HepG2 (cell line): ENCODE results near the gene IQCC. TPM values are rescaled to one million over a fixed set of nuclear protein-coding genes. Genes with fewer than 3 reads are reported as not detected.

Experiments used
- ATF7-NPFF ChIP-seq: sonication (generic); formaldehyde crosslinking; IDR thresholded peaks from 2 replicates; pipeline ENCODE4 v1.8.1; 2023; ENCODE audit warnings: mild to moderate bottlenecking, low read depth, missing genetic modification reagents, moderate library complexity
- CAMTA2 ChIP-seq: sonication (generic); formaldehyde crosslinking; IDR thresholded peaks from 2 replicates; pipeline ENCODE4 v1.4.0; 2020; ENCODE audit warnings: mild to moderate bottlenecking, missing genetic modification reagents, borderline replicate concordance
- CHD4 ChIP-seq: fragments of 200-600 bp; sonication (generic); IDR thresholded peaks from 2 replicates; pipeline ENCODE4 v1.7.0; 2017; ENCODE audit warnings: mild to moderate bottlenecking, low read length, borderline replicate concordance
- DMTF1 ChIP-seq: sonication (generic); formaldehyde crosslinking; IDR thresholded peaks from 2 replicates; pipeline ENCODE4 v1.4.0; 2020; ENCODE audit warnings: mild to moderate bottlenecking, missing genetic modification reagents
- FOXJ3 ChIP-seq: sonication (generic); formaldehyde crosslinking; IDR thresholded peaks from 2 replicates; pipeline ENCODE4 v1.4.0; 2020; ENCODE audit warnings: missing genetic modification reagents, mild to moderate bottlenecking, borderline replicate concordance
- HCFC1 ChIP-seq: fragments of 150-350 bp; IDR thresholded peaks from 2 replicates; pipeline ENCODE4 v1.6.1; 2014; ENCODE audit warnings: low read depth, low read length
- JUN ChIP-seq: sonication (generic); formaldehyde crosslinking; IDR thresholded peaks from 2 replicates; pipeline ENCODE4 v1.4.0; 2020; ENCODE audit warnings: mild to moderate bottlenecking, missing genetic modification reagents
- MLLT10 ChIP-seq: sonication (generic); formaldehyde crosslinking; IDR thresholded peaks from 2 replicates; pipeline ENCODE4 v1.4.0; 2020; ENCODE audit warnings: missing genetic modification reagents
- NFIB ChIP-seq: sonication (generic); formaldehyde crosslinking; IDR thresholded peaks from 2 replicates; pipeline ENCODE4 v1.9.0; 2021; ENCODE audit warnings: missing genetic modification reagents, mild to moderate bottlenecking, borderline replicate concordance
- RFX1 ChIP-seq: fragments of 450-650 bp; IDR thresholded peaks from 2 replicates; pipeline ENCODE4 v1.6.1; 2017
- TBX3 ChIP-seq: fragments of 450-650 bp; IDR thresholded peaks from 2 replicates; pipeline ENCODE4 v1.6.1; 2017; ENCODE audit warnings: antibody characterized with exemption, mild to moderate bottlenecking, inconsistent platforms, borderline replicate concordance
- ZBTB25 ChIP-seq: IDR thresholded peaks from 2 replicates; pipeline ENCODE4 v1.6.1; 2018; ENCODE audit warnings: missing genetic modification reagents
- ZMYM4 ChIP-seq: sonication (generic); formaldehyde crosslinking; IDR thresholded peaks from 2 replicates; pipeline ENCODE4 v1.8.1; 2023; ENCODE audit warnings: mild to moderate bottlenecking, missing genetic modification reagents
- ZNF10 ChIP-seq: sonication (generic); formaldehyde crosslinking; IDR thresholded peaks from 2 replicates; pipeline ENCODE4 v1.4.0; 2020; ENCODE audit warnings: mild to moderate bottlenecking, low read depth, missing genetic modification reagents, borderline replicate concordance
- ZNF317 ChIP-seq: sonication (generic); formaldehyde crosslinking; IDR thresholded peaks from 2 replicates; pipeline ENCODE4 v1.5.0; 2020; ENCODE audit warnings: mild to moderate bottlenecking, missing genetic modification reagents
- ZNF576 ChIP-seq: sonication (generic); formaldehyde crosslinking; IDR thresholded peaks from 2 replicates; pipeline ENCODE4 v1.4.0; 2020; ENCODE audit warnings: mild to moderate bottlenecking, missing genetic modification reagents
- ZSCAN9 ChIP-seq: IDR thresholded peaks from 2 replicates; pipeline ENCODE4 v1.6.1; 2016; ENCODE audit warnings: borderline replicate concordance
- polyA plus RNA-seq, 8 experiments: library from polyadenylated mRNA; depleted of rRNA in 3 of 8; stranded (reverse) in 7 of 8; unstranded in 1 of 8; fragments of >200 nt; fragmentation: Illumina TruSeq in 4 of 8; extraction: Trizol in 4 of 8; gene quantifications; 2 replicates each; pipeline versions ENCODE4 v1.2.1 to v1.2.3, GENCODE V29; 2011 to 2016; ENCODE audit warnings: low read depth in 4 of 8, missing spikeins in 1 of 8, mixed read lengths in 1 of 8; ENCODE audit not compliant: insufficient read depth in 1 of 8
- total RNA-seq, 5 experiments: library from RNA; depleted of rRNA; stranded (reverse); fragments of >200 nt; fragmentation: Illumina TruSeq; extraction: Trizol; gene quantifications; 2 replicates each; pipeline ENCODE4 v1.2.3, GENCODE V29; 2016; ENCODE audit warnings: low read depth in 1 of 5
- TF ChIP-seq, protein P1 (sequence below): sonication (generic); formaldehyde crosslinking; IDR thresholded peaks from 2 replicates; pipeline ENCODE4 v1.4.0; 2020; ENCODE audit warnings: missing genetic modification reagents, borderline replicate concordance
- TF ChIP-seq, protein P2 (sequence below): IDR thresholded peaks from 2 replicates; pipeline ENCODE4 v1.6.1; 2016; ENCODE audit warnings: missing genetic modification reagents, missing compliant biosample characterization
- TF ChIP-seq, protein P3 (sequence below): sonication (generic); formaldehyde crosslinking; IDR thresholded peaks from 2 replicates; pipeline ENCODE4 v1.8.0; 2022; ENCODE audit warnings: mild to moderate bottlenecking, missing genetic modification reagents

IQCC gene
- total and polyA plus RNA-seq, 2 of the 13 experiments (the other 11 are each of a cell fraction or from before 2014, with no cell fraction given) = 1.7 to 3.0 TPM

DNA sequence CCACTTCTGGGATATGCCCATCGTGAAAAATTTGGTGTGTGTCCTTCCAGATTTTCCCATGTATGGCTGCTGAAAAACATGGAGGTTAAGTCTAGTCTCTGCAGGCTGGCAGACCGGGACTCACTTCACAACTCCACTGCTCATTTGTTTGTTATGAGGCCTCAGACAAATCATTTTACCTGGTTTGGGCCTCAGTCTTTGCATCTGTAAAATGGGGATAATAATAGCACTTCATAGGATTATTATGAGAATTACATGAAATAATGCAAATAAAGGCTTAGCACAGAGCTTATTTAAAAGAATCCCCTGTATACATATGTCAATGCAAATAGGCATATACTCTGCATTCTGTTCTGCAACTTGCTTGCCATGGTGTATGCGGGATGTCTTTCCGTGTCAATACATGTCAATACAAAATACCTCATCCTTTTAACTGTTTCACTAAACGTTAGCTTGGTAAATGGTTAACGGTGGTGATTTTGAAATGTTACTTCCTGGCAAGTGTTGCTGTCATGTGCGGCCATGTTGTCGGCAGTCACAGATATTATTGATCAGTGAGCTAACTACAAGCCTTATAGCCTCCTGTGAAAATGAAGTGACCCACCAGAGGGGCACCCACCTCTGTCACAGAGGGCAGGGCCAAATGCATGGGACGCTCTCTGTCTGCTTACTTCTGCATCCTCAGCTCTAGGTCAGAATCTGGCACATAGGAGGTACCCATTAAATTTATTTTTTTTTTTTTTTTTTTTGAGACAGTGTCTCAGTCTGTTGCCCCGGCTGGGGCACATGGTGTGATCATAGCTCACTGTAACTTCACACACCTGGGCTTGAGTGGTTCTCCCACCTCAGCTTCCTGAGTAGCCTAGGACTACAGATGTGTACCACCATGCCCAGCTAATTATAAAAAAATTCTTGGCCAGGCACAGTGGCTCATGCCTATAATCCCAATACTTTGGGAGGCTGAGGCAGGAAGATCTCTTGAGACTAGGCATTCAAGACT lies 49.9 kb downstream of the IQCC start (continued):
- TF ChIP-seq, protein P1, sequence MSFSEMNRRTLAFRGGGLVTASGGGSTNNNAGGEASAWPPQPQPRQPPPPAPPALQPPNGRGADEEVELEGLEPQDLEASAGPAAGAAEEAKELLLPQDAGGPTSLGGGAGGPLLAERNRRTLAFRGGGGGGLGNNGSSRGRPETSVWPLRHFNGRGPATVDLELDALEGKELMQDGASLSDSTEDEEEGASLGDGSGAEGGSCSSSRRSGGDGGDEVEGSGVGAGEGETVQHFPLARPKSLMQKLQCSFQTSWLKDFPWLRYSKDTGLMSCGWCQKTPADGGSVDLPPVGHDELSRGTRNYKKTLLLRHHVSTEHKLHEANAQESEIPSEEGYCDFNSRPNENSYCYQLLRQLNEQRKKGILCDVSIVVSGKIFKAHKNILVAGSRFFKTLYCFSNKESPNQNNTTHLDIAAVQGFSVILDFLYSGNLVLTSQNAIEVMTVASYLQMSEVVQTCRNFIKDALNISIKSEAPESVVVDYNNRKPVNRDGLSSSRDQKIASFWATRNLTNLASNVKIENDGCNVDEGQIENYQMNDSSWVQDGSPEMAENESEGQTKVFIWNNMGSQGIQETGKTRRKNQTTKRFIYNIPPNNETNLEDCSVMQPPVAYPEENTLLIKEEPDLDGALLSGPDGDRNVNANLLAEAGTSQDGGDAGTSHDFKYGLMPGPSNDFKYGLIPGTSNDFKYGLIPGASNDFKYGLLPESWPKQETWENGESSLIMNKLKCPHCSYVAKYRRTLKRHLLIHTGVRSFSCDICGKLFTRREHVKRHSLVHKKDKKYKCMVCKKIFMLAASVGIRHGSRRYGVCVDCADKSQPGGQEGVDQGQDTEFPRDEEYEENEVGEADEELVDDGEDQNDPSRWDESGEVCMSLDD = no peak
- TF ChIP-seq ZNF576 (CRISPR knock-in tag) = no peak
- TF ChIP-seq ZMYM4 (CRISPR knock-in tag) = no peak
- TF ChIP-seq ZBTB25 (CRISPR knock-in tag) = peak; percentile 30; the same call in 1 of the 2 replicates
- no peak for TF ChIP-seq HCFC1
- peak; percentile 26; the same call in 1 of the 2 replicates for TF ChIP-seq ZNF317 (CRISPR knock-in tag)
- TF ChIP-seq, protein P2, sequence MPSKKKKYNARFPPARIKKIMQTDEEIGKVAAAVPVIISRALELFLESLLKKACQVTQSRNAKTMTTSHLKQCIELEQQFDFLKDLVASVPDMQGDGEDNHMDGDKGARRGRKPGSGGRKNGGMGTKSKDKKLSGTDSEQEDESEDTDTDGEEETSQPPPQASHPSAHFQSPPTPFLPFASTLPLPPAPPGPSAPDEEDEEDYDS = peak; percentile 41
- TF ChIP-seq, protein P3, sequence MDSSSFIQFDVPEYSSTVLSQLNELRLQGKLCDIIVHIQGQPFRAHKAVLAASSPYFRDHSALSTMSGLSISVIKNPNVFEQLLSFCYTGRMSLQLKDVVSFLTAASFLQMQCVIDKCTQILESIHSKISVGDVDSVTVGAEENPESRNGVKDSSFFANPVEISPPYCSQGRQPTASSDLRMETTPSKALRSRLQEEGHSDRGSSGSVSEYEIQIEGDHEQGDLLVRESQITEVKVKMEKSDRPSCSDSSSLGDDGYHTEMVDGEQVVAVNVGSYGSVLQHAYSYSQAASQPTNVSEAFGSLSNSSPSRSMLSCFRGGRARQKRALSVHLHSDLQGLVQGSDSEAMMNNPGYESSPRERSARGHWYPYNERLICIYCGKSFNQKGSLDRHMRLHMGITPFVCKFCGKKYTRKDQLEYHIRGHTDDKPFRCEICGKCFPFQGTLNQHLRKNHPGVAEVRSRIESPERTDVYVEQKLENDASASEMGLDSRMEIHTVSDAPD (CRISPR knock-in tag) = no peak
- TF ChIP-seq MLLT10 (CRISPR knock-in tag) = no peak
- peak; percentile 94; the same call in 1 of the 2 replicates for TF ChIP-seq CHD4
- no peak for TF ChIP-seq JUN
- TF ChIP-seq ZNF10 (CRISPR knock-in tag) = no peak
- no peak for TF ChIP-seq RFX1
- TF ChIP-seq DMTF1 (CRISPR knock-in tag) = no peak
- TF ChIP-seq NFIB (CRISPR knock-in tag) = no peak
- TF ChIP-seq ATF7-NPFF (CRISPR knock-in tag) = no peak
- TF ChIP-seq CAMTA2 (CRISPR knock-in tag) = no peak
- TF ChIP-seq TBX3 = no peak
- TF ChIP-seq ZSCAN9 (CRISPR knock-in tag) = no peak; the same call in 1 of the 2 replicates
- no peak for TF ChIP-seq FOXJ3 (CRISPR knock-in tag)
